GM12872 (cell line): ENCODE measurements around the gene ST3GAL5.

Source experiments
- TF ChIP-seq, protein P1 (sequence below): IDR thresholded peaks from 3 replicates; pipeline ENCODE4 v1.5.1; 2011; ENCODE audit warnings: low read depth, mild to moderate bottlenecking, low read length, moderate library complexity; ENCODE audit not compliant: insufficient read depth

ST3GAL5 gene

DNA sequence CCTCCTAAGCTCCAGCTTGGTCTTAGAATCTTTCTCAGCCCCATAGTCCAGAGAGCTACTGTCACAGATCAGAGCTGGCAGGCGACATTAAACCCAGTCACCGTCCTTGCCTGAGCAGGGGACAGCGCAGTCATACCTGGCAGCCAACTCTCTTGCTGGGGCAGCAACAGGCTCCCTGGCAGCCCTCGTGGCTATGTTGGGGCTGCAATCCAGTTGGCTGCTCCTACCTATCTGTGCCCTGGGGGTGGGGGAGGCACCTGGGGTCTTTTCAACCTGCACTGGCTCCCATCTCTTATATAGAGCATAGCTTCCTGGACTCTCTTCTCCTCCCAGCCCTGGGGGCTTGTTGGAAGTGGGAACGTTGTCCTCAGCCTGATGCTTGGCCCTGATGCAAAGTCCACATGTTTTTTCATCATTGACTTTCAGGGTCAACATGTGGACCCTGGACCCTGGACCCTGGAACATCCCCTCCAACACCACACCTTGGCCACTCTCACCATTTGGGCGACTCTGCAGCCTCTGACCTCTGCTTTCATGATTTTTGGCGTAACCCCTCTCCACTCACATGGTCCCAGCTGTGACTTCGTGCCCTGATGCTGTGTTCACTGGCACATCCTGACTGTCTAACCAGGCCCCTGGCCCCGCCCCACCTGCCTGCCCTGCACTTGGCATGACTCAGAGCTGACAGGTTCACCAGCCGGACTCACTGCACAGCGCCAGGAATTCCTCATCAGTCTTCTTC, 89.4 kb downstream of the ST3GAL5 start:
- TF ChIP-seq, protein P1, sequence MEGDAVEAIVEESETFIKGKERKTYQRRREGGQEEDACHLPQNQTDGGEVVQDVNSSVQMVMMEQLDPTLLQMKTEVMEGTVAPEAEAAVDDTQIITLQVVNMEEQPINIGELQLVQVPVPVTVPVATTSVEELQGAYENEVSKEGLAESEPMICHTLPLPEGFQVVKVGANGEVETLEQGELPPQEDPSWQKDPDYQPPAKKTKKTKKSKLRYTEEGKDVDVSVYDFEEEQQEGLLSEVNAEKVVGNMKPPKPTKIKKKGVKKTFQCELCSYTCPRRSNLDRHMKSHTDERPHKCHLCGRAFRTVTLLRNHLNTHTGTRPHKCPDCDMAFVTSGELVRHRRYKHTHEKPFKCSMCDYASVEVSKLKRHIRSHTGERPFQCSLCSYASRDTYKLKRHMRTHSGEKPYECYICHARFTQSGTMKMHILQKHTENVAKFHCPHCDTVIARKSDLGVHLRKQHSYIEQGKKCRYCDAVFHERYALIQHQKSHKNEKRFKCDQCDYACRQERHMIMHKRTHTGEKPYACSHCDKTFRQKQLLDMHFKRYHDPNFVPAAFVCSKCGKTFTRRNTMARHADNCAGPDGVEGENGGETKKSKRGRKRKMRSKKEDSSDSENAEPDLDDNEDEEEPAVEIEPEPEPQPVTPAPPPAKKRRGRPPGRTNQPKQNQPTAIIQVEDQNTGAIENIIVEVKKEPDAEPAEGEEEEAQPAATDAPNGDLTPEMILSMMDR: no peak

GRCh38 chr2:85797921-85798320, 90.9 kb downstream of the ST3GAL5 start:
- TF ChIP-seq, protein P1: peak; percentile 16; the same call in 1 of the 3 replicates

DNA sequence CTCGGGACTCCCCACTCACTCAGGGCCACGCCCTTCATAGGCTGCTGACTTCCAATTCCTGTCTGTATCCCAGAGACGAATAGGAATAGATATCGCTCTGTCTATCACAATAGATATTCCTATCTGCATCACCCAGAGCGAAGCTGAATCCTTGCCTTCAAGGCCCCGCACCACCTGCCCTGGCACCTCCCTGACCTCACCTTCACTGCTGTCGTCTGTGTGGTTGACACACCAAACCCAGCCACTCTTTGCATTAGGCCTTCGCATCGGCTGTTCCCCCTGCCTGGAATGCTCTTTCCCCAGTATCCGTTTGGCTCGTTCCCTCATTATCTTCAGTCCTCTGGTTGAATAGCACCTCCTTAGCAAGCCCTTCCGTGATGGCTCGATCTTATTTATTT, 91.5 kb downstream of the ST3GAL5 start:
- TF ChIP-seq, protein P1: no peak

- TF ChIP-seq, protein P1: no peak
Measured at GRCh38 chr2:85796341-85797262, 92.2 kb downstream of the ST3GAL5 start.

GRCh38 chr2:85796046-85796340, 92.8 kb downstream of the ST3GAL5 start:
- TF ChIP-seq, protein P1: no peak

- TF ChIP-seq, protein P1: no peak
Measured at GRCh38 chr2:85795331-85796045, 93.3 kb downstream of the ST3GAL5 start.
